Head of caudate nucleus (tissue), 42 donors: ENCODE results near the gene SMAD4.
"Not testable (repeated sequence)": the region's sequence is repeated elsewhere in the genome, so short reads cannot be mapped to it uniquely, and the experiment has no call there.

Source experiments
- DNase-seq, 42 donors: peaks; one replicate each; pipeline versions ENCODE4 v3.0.0 to v3.0.0-alpha.2; 2020 to 2021; ENCODE audit warnings: mixed read lengths in 7 of 42
- intact Hi-C: fragments of 100-400 bp; cut with DNase I; formaldehyde crosslinking; loops from one replicate; pipeline ENCODE4 v1.15.0; 2022

The SMAD4 gene

GRCh38 chr18:51053814-51054213 lies 23.8 kb downstream of the SMAD4 start:
- intact Hi-C loops: no loop called here
- DNase-seq: no peak

- no peak for DNase-seq
- intact Hi-C loops: no loop called here
Observed at GRCh38 chr18:51054764-51055163, 24.8 kb downstream of the SMAD4 start.

DNA sequence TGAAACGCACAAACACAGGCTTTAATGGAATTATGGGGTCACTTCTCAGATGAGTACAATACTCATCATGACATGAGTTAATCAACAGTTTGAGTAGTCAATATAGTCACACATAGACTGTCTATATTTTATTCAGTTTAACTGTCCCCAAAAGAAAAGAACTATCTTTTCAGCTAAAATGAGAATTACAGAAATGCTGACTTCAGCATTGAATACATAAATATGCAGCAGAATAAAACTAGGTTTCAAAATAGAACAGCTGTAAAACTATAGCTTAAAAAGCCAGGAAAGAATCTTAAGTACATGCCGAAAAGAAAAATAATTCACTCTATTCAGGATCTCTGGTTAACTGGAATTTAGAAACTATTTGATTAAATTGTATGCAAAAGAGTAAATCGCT lies 30.0 kb downstream of the SMAD4 start:
- intact Hi-C loops: no loop called here
- no peak for DNase-seq

- no peak for DNase-seq
- intact Hi-C loops: no loop called here
Observed at GRCh38 chr18:51064256-51064655, 34.2 kb downstream of the SMAD4 start.

GRCh38 chr18:51066273-51066672 lies 36.3 kb downstream of the SMAD4 start:
- DNase-seq: no peak

GRCh38 chr18:51068105-51068504 lies 38.1 kb downstream of the SMAD4 start:
- DNase-seq: no peak
- intact Hi-C loops: no loop called here

More at GRCh38 chr18:51066273-51066672, 36.3 kb downstream of the SMAD4 start:
- intact Hi-C loops: no loop called here

DNA sequence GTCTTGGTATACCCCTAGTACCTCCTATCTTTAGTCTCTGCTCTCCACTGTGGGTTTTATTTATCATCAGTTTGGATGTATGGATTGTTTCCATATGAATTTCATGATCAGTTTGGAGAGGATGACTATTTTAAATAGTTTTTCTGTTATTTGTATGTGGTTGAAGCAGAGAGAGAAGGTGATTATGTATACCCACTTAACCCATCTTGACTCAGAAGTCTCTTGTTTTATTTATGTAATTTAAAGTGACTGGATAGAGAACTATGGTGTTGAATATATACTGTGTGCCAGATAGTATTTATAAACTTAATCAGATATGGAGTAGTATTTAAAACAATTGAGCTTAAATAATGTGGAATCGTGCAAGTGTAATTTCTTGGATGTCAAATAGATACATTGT lies 39.9 kb downstream of the SMAD4 start:
- intact Hi-C loops: no loop called here
- DNase-seq: no peak

- intact Hi-C loops: no loop called here
- no peak for DNase-seq
Observed at GRCh38 chr18:51070545-51070944, 40.5 kb downstream of the SMAD4 start.

DNA sequence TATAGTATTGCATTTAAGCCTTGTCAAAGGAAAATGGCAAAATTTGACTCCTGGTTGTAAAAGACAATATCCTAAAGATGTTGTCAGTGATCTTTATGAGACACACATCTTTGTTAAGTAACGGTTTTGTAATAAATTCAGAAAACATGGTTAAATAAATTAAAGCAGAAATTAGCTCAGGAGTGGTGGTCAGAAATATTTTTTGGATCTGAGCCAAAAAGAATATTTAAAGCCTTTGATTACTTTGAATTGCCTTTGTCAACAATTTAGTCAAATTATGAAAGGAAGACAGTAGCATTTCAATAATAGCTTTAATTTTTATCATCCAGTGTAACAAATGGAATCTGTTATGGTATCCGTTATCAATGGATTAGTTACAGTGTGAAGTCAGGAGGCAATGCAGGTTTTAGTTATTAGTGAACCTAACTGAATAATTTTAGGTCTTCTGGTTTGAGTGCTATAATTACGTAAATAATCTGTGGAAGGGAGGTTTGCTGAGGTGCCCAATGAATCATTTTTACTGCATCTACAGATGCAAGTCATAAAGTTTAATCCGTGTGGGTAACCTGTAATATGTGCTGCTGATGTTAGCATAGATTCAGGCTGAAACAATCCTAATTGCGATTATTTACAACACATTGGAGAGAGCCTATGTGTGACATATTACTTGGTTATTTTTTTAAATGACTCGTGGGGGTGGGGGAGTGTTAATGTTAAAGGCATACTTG lies 42.7 kb downstream of the SMAD4 start:
- DNase-seq: no peak
- intact Hi-C loops: no loop called here

DNA sequence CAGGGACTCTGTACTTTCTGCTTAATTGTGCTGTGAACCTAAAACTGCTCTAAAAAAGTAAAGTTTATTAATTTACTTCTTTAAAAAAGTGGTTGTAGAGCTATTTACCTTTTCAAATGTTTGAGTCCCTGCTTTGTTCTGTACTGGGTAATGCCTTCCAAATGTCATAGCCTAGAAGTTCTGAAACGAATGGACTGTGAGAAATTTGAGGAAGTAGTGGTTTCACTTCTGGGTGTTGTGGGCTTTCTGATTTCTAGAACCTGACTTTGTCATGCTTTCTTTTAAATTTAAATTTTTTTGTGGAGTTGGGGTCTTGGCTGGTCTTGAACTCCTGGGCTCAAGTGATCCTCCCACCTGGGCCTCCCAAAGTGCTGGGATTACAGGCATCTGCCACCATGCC lies 44.6 kb downstream of the SMAD4 start:
- intact Hi-C loops: no loop called here
- no peak for DNase-seq

DNA sequence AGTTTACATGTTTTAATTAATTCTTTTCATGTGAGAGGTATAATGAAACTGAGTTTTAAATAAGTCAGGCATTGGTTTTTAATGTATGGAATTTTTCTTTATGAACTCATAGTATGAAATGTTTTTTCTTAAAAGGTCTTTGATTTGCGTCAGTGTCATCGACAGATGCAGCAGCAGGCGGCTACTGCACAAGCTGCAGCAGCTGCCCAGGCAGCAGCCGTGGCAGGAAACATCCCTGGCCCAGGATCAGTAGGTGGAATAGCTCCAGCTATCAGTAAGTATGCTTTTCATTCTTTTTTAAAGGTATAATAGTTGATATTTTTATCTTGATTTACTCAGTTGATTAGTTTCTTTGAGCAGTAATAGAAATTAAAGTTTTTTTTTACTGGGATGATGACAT lies 46.5 kb downstream of the SMAD4 start:
- intact Hi-C loops: no loop called here
- DNase-seq: no peak

GRCh38 chr18:51077217-51077616 lies 47.2 kb downstream of the SMAD4 start:
- no peak for DNase-seq
- intact Hi-C loops: no loop called here

DNA sequence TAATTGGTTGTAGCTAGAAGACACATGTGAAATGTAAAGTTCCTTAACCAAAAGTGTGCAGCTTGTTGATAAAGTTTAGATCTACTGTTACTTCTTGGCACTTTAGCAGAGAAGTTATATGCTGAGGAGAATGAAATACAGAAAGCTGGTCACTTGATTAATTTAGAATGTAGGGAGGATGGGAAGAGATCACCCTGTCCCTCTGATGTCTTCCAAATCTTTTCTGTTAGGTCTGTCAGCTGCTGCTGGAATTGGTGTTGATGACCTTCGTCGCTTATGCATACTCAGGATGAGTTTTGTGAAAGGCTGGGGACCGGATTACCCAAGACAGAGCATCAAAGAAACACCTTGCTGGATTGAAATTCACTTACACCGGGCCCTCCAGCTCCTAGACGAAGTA lies 48.0 kb downstream of the SMAD4 start:
- DNase-seq: no peak
- intact Hi-C loops: no loop called here

- intact Hi-C loops: no loop called here
- DNase-seq: no peak
Observed at GRCh38 chr18:51082571-51083267, 52.7 kb downstream of the SMAD4 start.

DNA sequence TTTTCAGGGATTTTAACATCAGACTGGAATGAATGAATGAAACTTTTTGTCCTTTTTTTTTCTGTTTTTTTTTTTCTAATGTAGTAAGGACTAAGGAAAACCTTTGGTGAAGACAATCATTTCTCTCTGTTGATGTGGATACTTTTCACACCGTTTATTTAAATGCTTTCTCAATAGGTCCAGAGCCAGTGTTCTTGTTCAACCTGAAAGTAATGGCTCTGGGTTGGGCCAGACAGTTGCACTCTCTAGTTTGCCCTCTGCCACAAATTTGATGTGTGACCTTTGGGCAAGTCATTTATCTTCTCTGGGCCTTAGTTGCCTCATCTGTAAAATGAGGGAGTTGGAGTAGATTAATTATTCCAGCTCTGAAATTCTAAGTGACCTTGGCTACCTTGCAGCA lies 53.4 kb downstream of the SMAD4 start:
- intact Hi-C loops: no loop called here
- DNase-seq: no peak

DNA sequence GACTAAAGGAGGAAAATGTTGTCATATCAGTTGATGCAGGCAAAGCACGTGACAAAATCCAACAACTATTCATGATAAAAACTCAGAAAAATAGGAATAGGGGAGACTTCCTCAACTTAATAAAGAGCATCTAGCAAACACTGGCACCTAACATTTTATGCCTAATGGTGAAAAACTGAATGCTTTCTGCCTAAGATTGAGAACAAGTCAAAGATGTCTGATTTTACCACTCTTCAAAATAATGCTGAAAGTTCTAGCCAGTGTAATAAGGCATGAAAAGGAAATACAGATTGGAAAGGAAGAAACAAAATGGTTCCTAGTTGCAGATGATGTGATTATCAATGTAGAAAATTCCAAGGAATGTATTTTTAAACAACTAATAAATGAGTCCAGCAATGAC lies 58.4 kb downstream of the SMAD4 start:
- DNase-seq: no peak
- intact Hi-C loops: no loop called here

DNA sequence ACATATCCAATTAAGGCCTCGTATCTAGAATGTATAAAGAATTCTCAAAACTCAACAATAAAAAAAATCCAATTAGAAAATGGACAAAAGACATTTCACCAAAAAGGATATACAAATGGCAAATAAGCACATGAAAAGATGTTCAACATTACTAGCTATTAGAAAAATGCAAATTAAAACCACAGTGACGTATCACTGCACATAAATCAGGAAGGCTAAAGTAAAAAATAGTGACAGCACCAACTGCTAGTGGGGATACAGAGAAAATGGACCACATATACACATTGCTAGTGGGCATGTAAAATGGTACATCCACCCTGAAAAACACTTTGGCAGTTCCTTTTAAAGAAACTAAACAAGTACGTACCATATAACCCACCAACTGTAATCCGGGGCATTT lies 59.7 kb downstream of the SMAD4 start:
- intact Hi-C loops: no loop called here
- DNase-seq: no peak

DNA sequence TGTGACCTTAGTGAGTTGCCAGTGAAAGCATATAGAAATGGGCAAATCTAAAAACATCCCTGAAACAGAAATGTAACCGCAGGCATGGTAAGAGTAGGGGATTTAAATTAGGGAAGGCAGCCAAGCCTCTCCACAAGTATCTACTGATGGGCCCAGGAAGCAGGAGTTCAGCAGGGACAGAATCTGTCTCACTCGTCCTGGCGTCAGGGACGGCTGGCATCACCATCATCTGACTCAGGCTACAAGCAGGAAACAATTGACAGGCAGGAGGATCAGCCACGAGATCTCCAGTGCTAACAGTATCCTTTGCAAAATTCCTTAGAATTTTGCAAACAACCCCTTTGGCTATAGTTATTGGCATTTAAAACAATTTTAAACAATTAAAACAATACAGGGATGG lies 61.3 kb downstream of the SMAD4 start:
- intact Hi-C loops: no loop called here

DNA sequence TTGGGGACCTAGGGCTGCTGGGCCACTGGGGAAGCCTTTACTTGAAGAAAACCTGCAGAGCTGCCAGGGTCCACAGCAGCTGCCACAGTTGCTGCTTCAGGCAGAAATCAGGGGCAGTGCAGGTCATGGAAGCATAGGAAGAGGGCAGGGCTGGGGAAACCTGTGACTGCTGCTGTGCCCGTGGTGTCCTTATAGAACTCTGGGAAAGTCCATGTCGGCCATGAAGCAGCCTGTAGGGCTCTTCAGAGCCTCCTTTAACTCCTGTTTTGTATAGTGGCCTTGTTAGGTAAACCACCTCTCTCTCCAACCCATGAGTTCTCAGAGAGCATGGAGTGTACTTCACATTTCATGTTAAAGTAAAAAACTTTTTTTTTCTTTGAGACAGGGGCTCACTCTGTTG lies 62.1 kb downstream of the SMAD4 start:
- intact Hi-C loops: no loop called here
- DNase-seq: no peak

More for the DNA sequence above, 61.3 kb downstream of the SMAD4 start:
- DNase-seq: no peak

DNA sequence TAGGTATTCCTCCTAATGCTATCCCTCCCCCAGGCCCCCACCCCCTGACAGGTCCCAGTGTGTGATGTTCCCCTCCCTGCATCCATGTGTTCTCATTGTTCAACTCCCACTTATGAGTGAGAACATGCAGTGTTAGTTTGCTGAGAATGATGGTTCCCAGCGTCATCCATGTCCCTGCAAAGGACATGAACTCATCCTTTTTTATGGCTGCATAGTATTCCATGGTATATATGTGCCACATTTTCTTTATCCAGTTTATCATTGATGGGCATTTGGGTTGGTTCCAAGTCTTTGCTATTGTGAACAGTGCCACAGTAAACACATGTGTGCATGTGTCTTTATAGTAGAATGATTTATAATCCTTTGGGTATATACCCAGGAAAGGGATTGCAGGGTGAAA lies 63.0 kb downstream of the SMAD4 start:
- intact Hi-C loops: not testable (repeated sequence)

More for the DNA sequence above, 63.0 kb downstream of the SMAD4 start:
- DNase-seq: not testable (repeated sequence)
